ENCODE data around the gene CDRT15.
"Not testable (repeated sequence)": the region's sequence is repeated elsewhere in the genome, so short reads cannot be mapped to it uniquely, and the experiment has no call there.

The CDRT15 gene

GRCh38 chr17:14205992-14206461 is 30.6 kb downstream of the CDRT15 start:
- no peak for DNase-seq

GRCh38 chr17:14205380-14205779 is 31.3 kb downstream of the CDRT15 start:
- DNase-seq = no peak

GRCh38 chr17:14204546-14204945 is 32.1 kb downstream of the CDRT15 start:
- no peak for DNase-seq

- no peak for DNase-seq
These were observed 32.6 kb downstream of the CDRT15 start for GRCh38 chr17:14204084-14204483.

GRCh38 chr17:14203388-14203787 is 33.3 kb downstream of the CDRT15 start:
- DNase-seq = no peak

GRCh38 chr17:14202388-14203166 is 34.1 kb downstream of the CDRT15 start:
- no peak for DNase-seq

GRCh38 chr17:14201988-14202380 is 34.7 kb downstream of the CDRT15 start:
- DNase-seq = no peak

- DNase-seq = no peak
These were observed 35.4 kb downstream of the CDRT15 start for GRCh38 chr17:14201021-14201987.

GRCh38 chr17:14200354-14200753 is 36.3 kb downstream of the CDRT15 start:
- DNase-seq = no peak

GRCh38 chr17:14199601-14200000 is 37.1 kb downstream of the CDRT15 start:
- DNase-seq = no peak

- DNase-seq = no peak
These were observed 38.1 kb downstream of the CDRT15 start for GRCh38 chr17:14198575-14198974.

- DNase-seq = no peak
These were observed 38.6 kb downstream of the CDRT15 start for GRCh38 chr17:14198013-14198412.

GRCh38 chr17:14197586-14197985 is 39.1 kb downstream of the CDRT15 start:
- DNase-seq = no peak

- no peak for DNase-seq
These were observed 39.6 kb downstream of the CDRT15 start for GRCh38 chr17:14197057-14197456.

GRCh38 chr17:14196377-14196997 is 40.2 kb downstream of the CDRT15 start:
- DNase-seq = no peak

- DNase-seq = not testable (repeated sequence)
These were observed 43.9 kb downstream of the CDRT15 start for GRCh38 chr17:14192636-14193344.

GRCh38 chr17:14192039-14192438 is 44.6 kb downstream of the CDRT15 start:
- not testable (repeated sequence) for DNase-seq

GRCh38 chr17:14191469-14191868 is 45.2 kb downstream of the CDRT15 start:
- not testable (repeated sequence) for DNase-seq

GRCh38 chr17:14190774-14191173 is 45.9 kb downstream of the CDRT15 start:
- DNase-seq = not testable (repeated sequence)

- DNase-seq = not testable (repeated sequence)
These were observed 50.2 kb downstream of the CDRT15 start for GRCh38 chr17:14186443-14186842.

All from NCI-H1694 treated with DMSO at 0.1 percent for 48 hours (cell line).